COR-L47 (cell line): ENCODE measurements around the gene CC2D1B.
"Not testable (repeated sequence)": the region's sequence is repeated elsewhere in the genome, so short reads cannot be mapped to it uniquely, and the experiment has no call there.

Experiments used
- DNase-seq: peaks from one replicate; lab custom pipeline; 2025; lab: John Stamatoyannopoulos, UW

Gene CC2D1B

GRCh38 chr1:52365746-52366516, at the start of gene CC2D1B:
CC2D1B (minus strand) TSS chr1:52366205; CDS start chr1:52364620, 1,585 bp downstream.
- DNase-seq = peak; percentile 98

GRCh38 chr1:52414942-52415341, 48.9 kb upstream of the CC2D1B start:
- DNase-seq = no peak

GRCh38 chr1:52413410-52413989, 47.5 kb upstream of the CC2D1B start:
- DNase-seq = no peak

- DNase-seq = no peak
Observed at GRCh38 chr1:52404975-52405338, 39.0 kb upstream of the CC2D1B start.

- DNase-seq = peak; percentile 100
Observed at GRCh38 chr1:52404116-52404974, 38.3 kb upstream of the CC2D1B start, which contains the start of the genes ORC1 and PRPF38A. ORC1 (minus strand) TSS chr1:52404423; CDS start chr1:52402223, 2,200 bp downstream. PRPF38A (plus strand) TSS chr1:52404602; CDS start chr1:52404750, 148 bp downstream.

- DNase-seq = peak; percentile 41
Observed at GRCh38 chr1:52403566-52404115, 37.6 kb upstream of the CC2D1B start.

GRCh38 chr1:52402860-52403240, 36.8 kb upstream of the CC2D1B start:
- no peak for DNase-seq

- no peak for DNase-seq
Observed at GRCh38 chr1:52400131-52400530, 34.1 kb upstream of the CC2D1B start.

GRCh38 chr1:52399629-52400028, 33.6 kb upstream of the CC2D1B start:
- DNase-seq = no peak

- DNase-seq = no peak
Observed at GRCh38 chr1:52393174-52393573, 27.2 kb upstream of the CC2D1B start.

GRCh38 chr1:52386458-52386857, 20.5 kb upstream of the CC2D1B start:
- no peak for DNase-seq

GRCh38 chr1:52385376-52385775, 19.4 kb upstream of the CC2D1B start:
- DNase-seq = no peak

- not testable (repeated sequence) for DNase-seq
Observed at GRCh38 chr1:52369851-52370250, 3.8 kb upstream of the CC2D1B start.

- peak; percentile 70 for DNase-seq
Observed at GRCh38 chr1:52368383-52369172, 2.6 kb upstream of the CC2D1B start.

- no peak for DNase-seq
Observed at GRCh38 chr1:52367272-52367671, 1.3 kb upstream of the CC2D1B start.

- DNase-seq = no peak
Observed at GRCh38 chr1:52366517-52366827, 467 bp upstream of the CC2D1B start.

- no peak for DNase-seq
Observed at GRCh38 chr1:52365071-52365745, 797 bp downstream of the CC2D1B start.

GRCh38 chr1:52364235-52364839, 1.7 kb downstream of the CC2D1B start:
- DNase-seq = no peak

GRCh38 chr1:52360595-52360968, 5.4 kb downstream of the CC2D1B start:
- no peak for DNase-seq

GRCh38 chr1:52359676-52360594, 6.1 kb downstream of the CC2D1B start:
- DNase-seq = no peak
